GM18498 (cell line): ENCODE data around the gene IRGC.
"Not testable (repeated sequence)": the region's sequence is repeated elsewhere in the genome, so short reads cannot be mapped to it uniquely, and the experiment has no call there.

Experiments used
- ATAC-seq: cut with Tn5 transposase; IDR thresholded peaks from one replicate; pipeline ENCODE4 v1.9.1; 2021; ENCODE audit warnings: mild to moderate bottlenecking, moderate library complexity; ENCODE audit not compliant: unreplicated experiment

Gene IRGC, protein sequence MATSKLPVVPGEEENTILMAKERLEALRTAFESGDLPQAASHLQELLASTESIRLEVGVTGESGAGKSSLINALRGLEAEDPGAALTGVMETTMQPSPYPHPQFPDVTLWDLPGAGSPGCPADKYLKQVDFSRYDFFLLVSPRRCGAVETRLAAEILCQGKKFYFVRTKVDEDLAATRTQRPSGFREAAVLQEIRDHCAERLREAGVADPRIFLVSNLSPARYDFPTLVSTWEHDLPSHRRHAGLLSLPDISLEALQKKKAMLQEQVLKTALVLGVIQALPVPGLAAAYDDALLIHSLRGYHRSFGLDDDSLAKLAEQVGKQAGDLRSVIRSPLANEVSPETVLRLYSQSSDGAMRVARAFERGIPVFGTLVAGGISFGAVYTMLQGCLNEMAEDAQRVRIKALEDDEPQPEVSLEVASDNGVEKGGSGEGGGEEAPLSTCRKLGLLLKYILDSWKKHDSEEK

DNA sequence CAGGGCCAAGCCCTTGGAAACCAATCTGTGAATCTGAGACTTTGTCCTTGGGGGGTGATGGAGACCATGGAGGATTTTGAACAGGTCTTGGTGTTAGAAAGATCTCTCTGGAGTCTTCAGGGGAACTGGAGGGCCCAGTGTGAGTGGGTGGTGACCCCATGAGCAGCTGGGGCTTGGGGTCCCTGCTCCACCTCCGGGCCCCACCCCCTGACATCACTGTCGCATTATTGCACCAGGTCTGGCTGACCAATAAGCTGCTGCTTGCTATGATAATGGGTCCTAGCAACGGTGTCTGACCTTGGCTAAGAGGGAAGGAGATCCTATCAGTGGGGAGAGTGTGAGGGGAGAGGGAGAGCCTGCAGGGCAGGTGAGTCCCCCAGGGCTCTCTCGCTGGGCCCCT, at the start of gene IRGC:
IRGC (plus strand) TSS at position 301 of the 400 bp plus-strand sequence. CDS start 2,483 bp downstream, outside the sequence.
- no peak for ATAC-seq

DNA sequence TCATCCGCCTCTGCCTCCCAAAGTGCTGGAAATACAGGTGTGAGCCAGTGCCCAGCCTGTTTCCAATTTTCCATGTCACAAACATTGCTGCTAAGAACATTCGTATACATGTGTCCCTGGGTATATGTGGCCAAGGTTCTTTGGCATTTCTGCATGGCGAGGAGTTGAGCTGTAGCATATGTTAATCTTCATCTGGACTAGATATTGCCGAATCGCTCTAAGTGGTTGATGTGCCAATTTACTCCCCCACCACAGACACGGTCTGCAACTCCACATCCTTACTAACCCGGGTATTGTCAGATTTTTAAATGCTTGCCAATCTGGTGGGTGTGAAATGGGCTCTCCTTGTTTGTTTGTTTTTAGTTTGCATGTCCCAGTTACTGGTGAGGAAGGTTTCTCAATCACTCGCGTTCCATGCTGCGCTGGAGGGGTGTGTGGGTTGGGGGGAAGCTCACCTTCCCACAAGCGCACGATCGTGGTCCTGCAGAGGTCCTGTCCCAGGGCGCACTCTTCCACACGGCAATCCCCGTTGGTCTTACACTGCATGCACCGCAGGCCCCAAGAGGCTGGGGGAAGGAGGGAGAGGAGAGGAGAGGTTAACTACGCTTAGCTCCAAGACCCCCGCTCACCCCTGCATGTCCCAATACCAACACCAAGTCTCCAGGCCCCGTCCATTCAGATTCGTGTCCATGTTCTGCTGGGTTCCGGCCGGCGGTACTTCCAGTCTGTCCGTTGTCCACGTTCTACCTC, 48.6 kb upstream of the IRGC start:
- ATAC-seq, result no peak

DNA sequence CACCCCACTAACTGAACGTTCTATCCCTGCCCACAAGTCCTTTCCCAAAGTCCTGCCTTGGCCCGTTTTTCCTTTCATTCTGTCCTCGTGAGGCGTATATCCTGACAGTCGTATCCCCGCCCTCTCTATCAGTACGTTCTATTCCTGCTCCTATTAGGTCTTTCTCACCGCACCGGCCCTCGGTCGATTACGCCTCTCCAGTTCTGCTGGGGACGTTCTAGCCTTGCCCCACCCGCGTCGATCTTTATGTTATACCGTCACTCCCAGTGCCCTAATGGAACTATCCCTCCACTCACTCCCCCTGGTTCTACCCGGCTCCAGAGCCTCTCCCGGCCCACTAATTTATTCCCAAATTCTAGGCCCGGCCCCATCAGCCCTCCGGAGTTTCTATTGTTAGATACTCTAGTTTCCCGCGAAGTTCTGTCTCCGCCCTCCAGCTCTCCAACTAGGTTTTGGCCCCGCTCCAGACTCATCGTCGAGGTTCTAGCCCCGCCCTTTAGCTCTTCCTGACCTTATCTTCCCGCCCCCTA, 47.9 kb upstream of the IRGC start:
- no peak for ATAC-seq

DNA sequence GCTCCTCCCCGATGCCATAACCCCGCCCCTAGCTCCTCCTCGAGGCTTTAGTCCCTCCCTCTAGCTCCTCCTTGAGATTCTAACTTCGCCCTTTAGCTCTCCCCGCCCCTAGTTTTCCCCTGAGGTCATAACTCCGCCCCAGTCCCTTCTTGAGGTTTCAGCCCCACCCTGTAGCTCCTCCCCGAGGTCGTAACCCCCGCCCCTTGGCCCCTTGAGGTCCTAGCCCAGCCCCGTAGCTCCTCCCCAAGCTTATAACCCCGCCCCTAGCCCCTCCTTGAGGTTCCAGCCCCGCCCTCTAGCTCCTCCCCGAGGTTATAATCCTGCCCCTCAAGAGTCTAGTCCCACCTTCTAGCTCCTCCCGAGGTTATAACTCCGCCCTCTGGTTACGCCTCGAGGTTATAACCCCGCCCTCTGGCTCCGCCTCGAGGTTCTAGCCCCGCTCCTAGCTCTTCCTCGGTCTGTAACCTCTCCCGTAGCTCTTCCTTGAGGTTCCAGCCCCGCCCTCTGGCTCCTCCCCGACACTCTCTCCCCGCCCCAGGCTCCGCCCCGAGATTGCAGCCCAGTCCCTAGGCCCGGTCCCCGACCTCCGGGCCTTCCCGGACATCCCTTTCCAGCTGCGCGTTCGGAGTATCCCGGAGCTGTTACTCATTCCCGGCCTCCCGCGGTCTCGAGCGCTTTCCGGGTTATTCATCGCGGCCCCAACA, 47.3 kb upstream of the IRGC start:
- ATAC-seq, result peak; percentile 91

DNA sequence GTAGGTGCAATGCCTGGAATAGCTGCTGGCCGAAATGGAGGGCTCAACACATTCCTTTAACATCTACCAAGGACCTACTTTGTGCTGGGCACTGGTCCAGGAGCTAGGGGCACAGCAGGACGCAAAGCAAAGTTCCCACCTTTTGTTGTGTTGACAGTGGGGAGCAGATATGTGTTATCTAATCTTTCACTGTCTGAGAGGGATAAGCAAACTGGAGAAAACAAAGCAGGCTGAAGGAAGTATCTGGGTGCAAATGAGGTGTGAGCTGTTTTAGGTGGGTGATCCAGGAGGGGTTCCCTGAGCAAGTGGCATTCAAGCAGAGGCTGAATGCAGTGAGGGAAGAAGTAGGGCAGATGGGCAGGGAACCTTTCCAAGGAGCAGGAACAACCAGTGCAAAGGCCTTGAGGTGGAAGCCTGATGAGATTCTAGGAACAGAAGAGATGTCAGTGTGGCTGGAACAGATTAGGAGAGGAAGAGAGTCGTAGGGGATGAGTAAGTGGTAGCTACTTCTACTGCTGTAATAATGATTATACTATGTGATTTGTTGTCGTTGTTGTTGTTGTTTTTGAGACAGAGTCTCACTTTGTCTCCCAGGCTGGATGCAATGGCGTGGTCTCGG, 43.7 kb upstream of the IRGC start:
- no peak for ATAC-seq

DNA sequence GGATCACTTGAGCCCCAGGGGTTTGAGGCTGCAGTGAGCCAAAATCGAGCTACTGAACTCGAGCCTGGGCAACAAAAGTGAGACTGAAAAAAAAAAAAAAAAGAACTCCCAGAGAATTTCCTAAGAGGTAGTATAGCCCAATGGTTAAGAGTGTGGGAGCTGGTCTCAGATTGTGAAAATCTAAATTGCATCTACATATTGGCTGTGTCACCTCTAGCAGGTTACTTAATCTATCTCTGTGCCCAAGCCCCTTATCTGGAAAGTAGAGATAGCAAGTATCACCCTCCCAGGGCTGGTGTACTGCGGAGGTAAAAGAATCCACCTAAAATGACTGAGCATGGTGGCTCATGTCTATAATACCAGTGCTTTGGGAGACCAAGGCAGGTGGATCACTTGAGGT, 42.2 kb upstream of the IRGC start:
- no peak for ATAC-seq

DNA sequence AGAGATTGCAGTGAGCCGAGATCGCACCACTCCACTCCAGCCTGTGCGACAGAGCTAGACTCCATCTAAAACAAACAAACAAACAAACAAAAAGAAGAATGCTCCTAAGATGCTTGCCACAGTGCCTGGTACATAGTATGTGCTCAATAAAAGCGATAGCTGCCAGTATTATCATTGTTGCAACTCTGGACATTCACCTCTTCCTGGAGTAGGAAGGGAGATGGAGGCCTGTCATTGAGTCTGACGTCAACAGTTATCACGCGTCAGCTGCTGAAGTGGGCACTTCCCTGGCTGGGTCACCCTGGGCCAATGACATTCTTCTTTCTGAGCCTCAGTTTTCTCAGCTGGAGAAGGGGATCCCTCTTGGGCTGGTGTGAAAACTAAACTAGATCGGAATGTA, 41.7 kb upstream of the IRGC start:
- no peak for ATAC-seq

DNA sequence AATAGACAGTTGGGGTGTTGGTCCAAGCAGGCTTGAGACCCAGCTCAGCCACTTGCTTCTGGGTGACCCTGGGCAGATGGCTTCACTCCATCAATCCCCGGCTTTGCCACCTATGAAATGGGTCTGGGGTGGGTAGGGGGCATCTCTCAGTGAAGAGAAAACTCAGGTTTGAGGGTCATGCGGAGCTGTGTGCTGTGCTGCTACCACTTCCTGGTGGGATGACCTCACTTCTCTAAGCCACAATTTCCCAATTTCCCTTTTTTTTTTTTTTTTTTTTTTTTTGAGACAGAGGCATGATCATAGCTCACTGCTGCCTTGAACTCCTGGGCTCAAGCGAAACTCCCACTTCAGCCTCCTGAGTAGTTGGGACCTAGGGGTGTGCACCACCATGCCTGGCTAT, 41.3 kb upstream of the IRGC start:
- no peak for ATAC-seq

DNA sequence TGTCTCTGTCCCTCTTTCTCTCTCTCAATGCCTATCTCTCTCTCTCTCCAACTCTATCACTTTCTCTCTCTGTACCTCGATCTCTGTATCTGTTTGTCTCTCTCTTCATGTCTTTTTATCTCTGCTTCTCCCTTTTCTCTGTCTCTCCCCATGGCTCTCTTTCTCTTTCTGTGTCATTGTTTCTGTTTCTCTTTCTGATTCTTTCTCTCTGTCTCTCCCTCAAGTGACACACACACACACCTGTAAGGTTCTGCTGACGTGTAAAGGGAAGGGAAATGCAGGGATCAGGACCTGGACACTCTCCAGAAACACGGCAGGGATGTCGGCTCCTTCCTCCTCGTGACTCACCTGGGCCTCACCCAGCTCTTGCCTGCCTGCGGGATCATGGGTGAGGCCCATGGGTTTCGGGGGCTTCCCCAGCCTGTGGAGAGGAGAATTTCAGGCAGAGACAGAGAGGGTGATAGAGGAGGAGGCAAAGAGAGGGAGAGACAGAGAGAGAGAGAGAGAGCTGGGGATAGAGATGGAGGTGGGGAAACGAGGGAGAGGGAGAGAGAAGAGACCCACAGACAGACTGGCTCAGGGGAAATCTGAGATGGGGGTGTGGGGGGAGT, 40.5 kb upstream of the IRGC start:
- peak; percentile 65 for ATAC-seq

DNA sequence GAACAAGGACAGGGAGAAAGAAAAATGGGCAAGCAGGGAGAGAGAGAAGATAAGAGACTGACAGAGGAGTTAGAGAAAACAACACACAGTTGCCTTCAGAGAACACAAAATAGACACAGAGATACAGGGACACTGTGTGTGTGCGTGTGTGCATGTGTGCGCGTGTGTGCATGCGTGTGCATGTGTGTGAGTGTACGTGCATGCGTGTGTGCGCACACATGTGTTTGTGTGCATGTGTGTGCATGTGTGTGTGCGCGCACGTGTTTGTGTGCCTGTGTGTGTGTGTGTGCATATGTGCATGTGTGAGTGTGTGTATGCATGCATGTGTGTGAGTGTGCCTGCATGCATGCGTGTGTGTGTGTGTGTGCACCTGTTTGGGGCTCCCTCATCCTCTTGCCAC, 40.0 kb upstream of the IRGC start:
- no peak for ATAC-seq

DNA sequence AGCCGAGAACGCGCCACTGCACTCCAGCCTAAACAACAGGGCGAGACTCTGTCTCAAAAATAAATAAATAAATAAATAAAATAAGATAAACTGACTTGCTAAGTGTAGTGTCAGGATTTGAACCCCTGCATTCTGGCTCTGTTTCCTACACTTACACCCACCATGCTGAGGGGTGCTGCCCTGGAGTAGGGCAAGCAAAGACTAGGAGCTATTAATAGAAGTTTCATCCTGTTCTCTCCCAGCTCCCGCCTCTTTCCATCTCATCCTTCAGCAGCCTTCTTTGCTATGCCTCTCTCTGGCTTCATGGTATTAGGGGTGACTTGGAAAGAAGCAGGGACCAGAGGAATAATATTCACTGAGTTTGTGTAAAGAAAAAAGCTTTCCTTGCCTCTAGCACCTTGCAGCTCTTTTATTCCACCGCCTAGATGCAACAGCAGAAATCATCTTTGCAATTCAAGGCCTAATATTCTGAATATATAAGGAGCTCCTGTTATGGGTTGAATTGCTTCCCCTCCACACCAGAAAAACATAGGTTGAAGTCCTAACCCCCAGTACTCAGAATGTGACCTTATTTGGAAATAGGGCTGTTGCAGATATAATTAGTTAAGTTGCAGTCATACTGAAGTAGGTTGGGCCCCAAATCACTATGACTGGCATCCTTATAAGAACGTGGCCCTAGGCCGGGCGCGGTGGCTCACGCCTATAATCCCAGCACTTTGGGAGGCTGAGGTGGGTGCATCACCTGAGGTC, 37.2 kb upstream of the IRGC start:
- no peak for ATAC-seq

DNA sequence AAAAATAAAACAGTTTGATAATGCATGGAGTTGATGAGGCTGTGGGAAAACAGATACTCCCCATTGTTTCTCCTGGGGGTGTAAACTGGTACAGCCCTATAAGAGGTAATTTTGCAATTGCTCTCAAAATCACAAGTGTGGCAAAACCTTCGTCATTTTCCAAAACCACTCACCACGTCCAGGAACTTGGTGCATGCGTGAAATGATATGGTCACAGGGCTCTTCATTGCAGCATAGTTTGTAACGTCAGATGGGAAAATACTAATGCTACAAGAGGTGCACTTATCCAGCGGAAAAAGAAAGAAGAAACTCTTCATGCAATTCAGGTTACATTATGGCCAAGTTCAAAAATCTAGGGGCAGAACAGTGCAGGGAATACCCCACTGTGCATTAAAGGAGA, 34.1 kb upstream of the IRGC start:
- no peak for ATAC-seq

DNA sequence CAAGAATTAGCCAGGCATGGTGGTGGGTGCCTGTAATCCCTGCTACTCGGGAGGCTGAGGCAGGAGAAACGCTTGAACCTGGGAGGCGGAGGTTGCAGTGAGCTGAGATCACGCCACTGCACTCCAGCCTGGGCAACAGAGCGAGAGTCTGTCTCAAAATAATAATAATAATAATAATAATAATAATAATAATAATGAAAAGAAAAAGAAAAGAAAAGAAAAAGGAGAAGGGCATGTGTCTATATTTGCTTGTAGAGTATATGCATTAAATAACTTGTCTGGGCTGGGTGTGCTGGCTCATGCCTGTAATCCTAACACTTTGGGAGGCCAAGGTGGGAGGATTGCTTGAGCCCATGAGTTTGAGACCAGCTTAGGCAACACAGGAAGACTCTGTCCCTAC, 33.6 kb upstream of the IRGC start:
- ATAC-seq, result not testable (repeated sequence)

DNA sequence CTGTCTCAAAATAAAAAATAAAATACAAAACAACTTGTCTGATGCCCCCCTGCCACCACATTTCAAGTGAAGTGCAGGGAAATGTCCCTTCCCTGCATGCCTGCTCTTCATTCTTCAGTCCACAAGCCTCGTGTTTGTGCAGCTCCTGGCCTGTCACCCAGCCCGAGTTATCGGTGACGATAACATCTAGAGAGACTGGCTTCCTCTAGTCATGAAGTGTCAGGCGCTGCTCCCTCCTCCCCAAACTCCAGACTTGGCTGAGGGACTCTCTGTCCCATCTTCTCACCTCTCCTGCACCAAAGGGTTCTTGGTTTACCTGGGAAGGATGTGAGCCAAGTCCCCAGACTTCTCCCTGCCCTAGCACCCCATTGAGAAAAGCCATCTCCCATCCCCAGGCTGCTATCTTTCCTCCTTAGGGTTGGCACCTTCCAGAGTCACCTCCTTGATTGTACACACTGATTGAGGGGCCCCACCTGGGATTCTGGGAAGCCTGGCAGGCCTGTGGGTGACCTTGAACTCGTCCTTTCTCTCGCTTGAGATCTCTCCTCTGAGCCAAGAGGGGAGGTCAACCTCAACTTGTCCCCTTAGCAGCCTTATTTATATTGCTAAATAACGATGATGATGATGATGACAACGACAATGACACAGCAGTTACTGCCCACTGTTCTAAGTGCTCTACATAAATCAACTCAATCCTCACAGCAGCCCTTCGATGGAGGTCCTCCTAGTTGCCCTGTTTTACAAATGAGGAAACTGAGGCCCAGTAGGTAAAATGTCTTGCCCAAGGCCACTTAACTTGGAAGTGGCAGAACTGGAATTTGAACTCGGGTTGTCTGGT, 32.8 kb upstream of the IRGC start:
- ATAC-seq, result no peak

DNA sequence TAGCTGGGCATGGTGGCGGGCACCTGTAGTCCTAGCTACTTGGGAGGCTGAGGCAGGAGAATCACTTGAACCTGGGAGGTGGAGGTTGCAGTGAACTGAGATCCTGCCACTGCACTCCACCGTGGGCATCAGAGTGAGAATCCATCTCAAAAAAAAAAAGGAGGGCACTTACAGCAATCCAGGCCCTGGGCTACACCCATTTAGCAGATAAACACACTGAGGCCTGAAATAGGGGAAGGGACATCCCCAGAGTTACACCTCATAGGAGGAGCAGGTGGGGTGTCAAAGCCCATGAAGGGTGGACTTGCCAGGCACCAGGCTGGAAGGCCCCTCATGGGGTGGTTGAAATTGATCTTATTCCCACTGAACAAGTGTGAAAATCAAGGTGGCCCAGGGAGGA, 32.0 kb upstream of the IRGC start:
- no peak for ATAC-seq

DNA sequence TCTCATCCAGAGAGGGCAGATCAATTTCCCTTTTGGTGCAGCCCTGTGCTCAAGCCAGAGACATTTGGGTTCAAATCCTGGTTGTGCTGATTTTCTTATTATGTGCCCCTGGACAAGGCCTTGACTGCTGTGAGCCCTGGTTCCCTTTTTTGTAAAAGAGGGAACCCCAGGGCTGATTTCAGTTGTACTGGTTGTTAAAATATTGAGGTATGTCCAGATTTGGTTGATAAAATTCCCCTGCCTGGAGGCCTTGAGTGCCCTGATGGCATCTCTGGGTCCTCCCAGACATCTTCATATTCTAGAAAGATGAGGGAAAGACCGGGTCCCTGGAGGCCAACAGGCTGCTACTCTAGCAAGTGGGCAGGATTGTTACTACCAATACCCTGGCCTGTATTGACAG, 31.6 kb upstream of the IRGC start:
- no peak for ATAC-seq

DNA sequence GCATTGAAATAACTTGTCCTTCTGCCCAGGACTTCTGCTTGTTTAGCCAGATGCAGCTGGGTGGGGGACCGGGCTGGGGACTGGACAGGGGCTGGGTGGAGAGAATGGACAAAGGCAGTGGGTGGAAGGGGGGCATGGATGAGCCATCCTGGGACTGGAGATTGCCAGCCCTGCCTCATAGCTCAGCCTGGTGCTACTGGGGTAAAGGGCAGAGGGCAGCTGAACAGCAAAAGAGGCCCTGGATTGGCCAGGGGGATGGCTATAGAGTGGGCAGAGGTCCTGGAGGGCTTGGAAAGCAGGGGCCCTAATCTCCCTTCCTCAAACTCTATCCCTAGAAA, 28.2 kb upstream of the IRGC start:
- no peak for ATAC-seq

DNA sequence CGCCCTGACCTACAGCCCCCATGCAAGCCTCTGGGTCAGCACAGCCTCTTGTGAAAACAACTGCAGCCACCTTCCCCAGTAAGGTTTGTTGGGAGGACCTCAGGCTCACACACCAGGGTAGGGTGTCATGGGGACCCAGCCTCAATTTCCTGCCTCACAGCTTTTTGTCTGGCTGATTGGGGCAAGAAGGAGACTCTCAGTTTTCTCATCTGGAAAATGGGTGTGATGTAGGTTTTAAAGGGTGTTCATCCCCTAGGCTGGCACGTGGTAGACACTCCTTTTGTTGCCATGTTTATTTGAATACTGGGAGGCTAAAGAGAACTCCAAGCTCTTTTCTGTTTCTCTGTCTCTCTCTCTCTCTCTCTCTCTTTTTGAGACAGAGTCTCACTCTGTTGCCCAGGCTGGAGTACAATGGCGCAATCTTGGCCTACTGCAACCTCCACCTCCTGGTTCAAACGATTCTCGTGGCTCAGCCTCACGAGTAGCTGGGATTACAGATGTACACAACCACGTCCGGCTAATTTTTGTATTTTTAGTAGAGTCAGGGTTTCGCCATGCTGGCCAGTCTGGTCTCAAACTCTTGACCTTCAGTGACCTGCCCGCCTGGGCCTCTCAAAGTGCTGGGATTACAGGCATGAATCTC, 27.7 kb upstream of the IRGC start:
- ATAC-seq, result no peak

DNA sequence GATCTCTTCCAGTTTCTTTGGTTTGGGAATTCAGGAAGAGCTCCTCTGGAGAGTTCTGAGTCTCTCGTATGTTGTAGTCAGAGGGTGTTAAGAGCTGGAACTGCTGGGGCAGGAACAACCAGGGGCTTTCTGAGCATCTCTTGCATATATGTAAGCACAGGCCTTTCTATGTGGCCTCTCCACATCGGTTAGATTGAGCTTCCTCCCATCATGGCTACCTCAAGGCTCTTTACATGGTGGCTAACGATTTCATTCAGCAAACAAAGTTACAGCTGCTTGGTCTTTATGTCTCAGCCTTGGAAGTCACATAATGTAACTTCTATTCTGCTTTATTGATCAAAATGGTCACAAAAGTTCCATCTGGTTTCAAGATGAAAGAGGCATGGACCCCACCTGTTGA, 25.4 kb upstream of the IRGC start:
- ATAC-seq, result no peak
